GM23338 (cell line): ENCODE results near the gene UCMA. TPM values are rescaled to one million over a fixed set of nuclear protein-coding genes. Genes with fewer than 3 reads are reported as not detected.

ENCODE experiments used
- ATAC-seq: fragments of 200-7000 bp; cut with Tn5 transposase; 3 replicates; pipeline ENCODE4 v1.9.1; 2020
- DNase-seq: peaks from one replicate; pipeline ENCODE4 v3.0.0-alpha.2; 2015; ENCODE audit warnings: low spot score
- H2AFZ ChIP-seq: fragments of 200-600 bp; sonication (generic); 2 replicates; pipeline ENCODE4 v1.8.0; 2016; ENCODE audit warnings: antibody characterized with exemption, mild to moderate bottlenecking, moderate library complexity
- H3F3A ChIP-seq: fragments of 200-600 bp; sonication (generic); replicated peaks from 2 replicates; pipeline ENCODE4 v1.8.0; 2017; ENCODE audit warnings: antibody characterized with exemption, mixed run types, low read depth
- H3K27ac ChIP-seq: fragments of 200-600 bp; sonication (generic); 2 replicates; pipeline ENCODE4 v1.6.1; 2016; ENCODE audit warnings: low read depth
- H3K27me3 ChIP-seq: fragments of 200-600 bp; sonication (generic); 2 replicates; pipeline ENCODE4 v1.8.0; 2016; ENCODE audit warnings: mild to moderate bottlenecking, mixed run types, moderate library complexity; ENCODE audit not compliant: insufficient read depth
- H3K36me3 ChIP-seq: fragments of 200-600 bp; sonication (generic); 2 replicates; pipeline ENCODE4 v1.8.0; 2016; ENCODE audit warnings: mild to moderate bottlenecking; ENCODE audit not compliant: insufficient read depth
- H3K4me1 ChIP-seq: fragments of 200-600 bp; sonication (generic); 2 replicates; pipeline ENCODE4 v1.8.0; 2016; ENCODE audit warnings: mild to moderate bottlenecking, moderate library complexity; ENCODE audit not compliant: insufficient read depth
- H3K4me2 ChIP-seq: fragments of 200-600 bp; sonication (generic); 2 replicates; pipeline ENCODE4 v1.7.1; 2017; ENCODE audit warnings: mixed run types
- H3K4me3 ChIP-seq: fragments of 200-600 bp; sonication (generic); 2 replicates; pipeline ENCODE4 v1.6.1; 2016; ENCODE audit warnings: mixed run types
- H3K79me2 ChIP-seq: fragments of 200-600 bp; sonication (generic); replicated peaks from 2 replicates; pipeline ENCODE4 v1.8.0; 2017; ENCODE audit warnings: mild to moderate bottlenecking; ENCODE audit not compliant: insufficient read depth
- H3K9me2 ChIP-seq: fragments of 200-600 bp; sonication (generic); 2 replicates; pipeline ENCODE4 v1.8.0; 2017; ENCODE audit not compliant: insufficient read depth
- H4K20me1 ChIP-seq: fragments of 200-600 bp; sonication (generic); replicated peaks from 2 replicates; pipeline ENCODE4 v1.8.0; 2017; ENCODE audit warnings: mild to moderate bottlenecking; ENCODE audit not compliant: insufficient read depth
- H3K27ac Mint-ChIP-seq: 2 replicates; pipeline ENCODE4 v1.8.0; 2020; ENCODE audit warnings: inconsistent platforms, mild to moderate bottlenecking, moderate library complexity, mixed read lengths
- H3K27me3 Mint-ChIP-seq: 3 replicates; pipeline ENCODE4 v1.8.0; 2022; ENCODE audit warnings: low read depth, mild to moderate bottlenecking, moderate library complexity, mixed read lengths, inconsistent platforms; ENCODE audit not compliant: insufficient read depth, poor library complexity
- H3K36me3 Mint-ChIP-seq: 3 replicates; pipeline ENCODE4 v1.8.0; 2021; ENCODE audit warnings: low read depth, mild to moderate bottlenecking, inconsistent platforms, moderate library complexity, mixed read lengths
- H3K4me1 Mint-ChIP-seq: 3 replicates; pipeline ENCODE4 v1.8.0; 2020; ENCODE audit warnings: mild to moderate bottlenecking, inconsistent platforms, mixed read lengths
- H3K4me3 Mint-ChIP-seq: 3 replicates; pipeline ENCODE4 v1.8.0; 2021; ENCODE audit warnings: moderate library complexity, mild to moderate bottlenecking, inconsistent platforms, mixed read lengths
- H3K9me3 Mint-ChIP-seq: 3 replicates; pipeline ENCODE4 v1.8.0; 2020; ENCODE audit warnings: moderate library complexity, mild to moderate bottlenecking, inconsistent platforms, mixed read lengths
- CREB1 ChIP-seq: fragments of 250-450 bp; sonication (Bioruptor Pico); IDR thresholded peaks from 2 replicates; pipeline ENCODE4 v1.5.0; 2020; ENCODE audit warnings: low read depth, mild to moderate bottlenecking, moderate library complexity
- EZH2 ChIP-seq: fragments of 200-600 bp; sonication (generic); IDR thresholded peaks from one replicate; pipeline ENCODE4 v1.8.0; 2017; ENCODE audit warnings: antibody characterized with exemption, mild to moderate bottlenecking, low read depth; ENCODE audit not compliant: unreplicated experiment
- EZH2phosphoT487 ChIP-seq: fragments of 200-600 bp; sonication (generic); IDR thresholded peaks from one replicate; pipeline ENCODE4 v1.8.1; 2018; ENCODE audit warnings: antibody characterized with exemption; ENCODE audit not compliant: unreplicated experiment
- JUNB ChIP-seq: IDR thresholded peaks from one replicate; pipeline ENCODE4 v1.6.1; 2016; ENCODE audit warnings: antibody characterized with exemption; ENCODE audit not compliant: unreplicated experiment
- POLR2AphosphoS5 ChIP-seq: IDR thresholded peaks from 2 replicates; pipeline ENCODE4 v1.6.1; 2016; ENCODE audit warnings: antibody characterized with exemption, low read depth
- STAT1 ChIP-seq: IDR thresholded peaks from one replicate; pipeline ENCODE4 v1.6.1; 2016; ENCODE audit warnings: antibody characterized with exemption; ENCODE audit not compliant: unreplicated experiment
- ZNF114 ChIP-seq: fragments of 250-450 bp; sonication (Bioruptor Pico); IDR thresholded peaks from 2 replicates; pipeline ENCODE4 v1.5.0; 2020; ENCODE audit warnings: mild to moderate bottlenecking, moderate library complexity
- ZNF331 ChIP-seq: fragments of 250-450 bp; sonication (Bioruptor Pico); IDR thresholded peaks from 2 replicates; pipeline ENCODE4 v1.5.0; 2020; ENCODE audit warnings: low read depth, mild to moderate bottlenecking, moderate library complexity
- polyA plus RNA-seq: library from polyadenylated mRNA; unstranded; fragments of >200 nt; fragmentation: Nextera tagmentation; extraction: Ambion mirVana; gene quantifications from 2 replicates; pipeline ENCODE4 v1.2.1, GENCODE V29; 2016
- total RNA-seq: library from RNA; depleted of rRNA; stranded (reverse); fragments of >200 nt; shearing (Covaris generic); gene quantifications from 2 replicates; pipeline ENCODE4 v1.2.3, GENCODE V29; 2014
- TF ChIP-seq, protein P1 (sequence below), 2 experiments: fragments of 200-600 bp in 1 of 2; sonication (generic) in 1 of 2; conservative IDR thresholded peaks; 2 replicates each; pipeline versions ENCODE4 v1.5.1 to v1.6.1; 2016 to 2017; ENCODE audit warnings: antibody characterized with exemption in 2 of 2, low read depth in 2 of 2, mild to moderate bottlenecking in 2 of 2, moderate library complexity in 1 of 2
- TF ChIP-seq, protein P2 (sequence below): IDR thresholded peaks from 2 replicates; pipeline ENCODE4 v1.6.1; 2016; ENCODE audit warnings: antibody characterized with exemption
- TF ChIP-seq, protein P3 (sequence below): IDR thresholded peaks from one replicate; pipeline ENCODE4 v1.6.1; 2018; ENCODE audit warnings: antibody characterized with exemption; ENCODE audit not compliant: unreplicated experiment

The UCMA gene
- total and polyA plus RNA-seq, 2 experiments from 2014 or later, result 12.7 to 16.7 TPM

DNA sequence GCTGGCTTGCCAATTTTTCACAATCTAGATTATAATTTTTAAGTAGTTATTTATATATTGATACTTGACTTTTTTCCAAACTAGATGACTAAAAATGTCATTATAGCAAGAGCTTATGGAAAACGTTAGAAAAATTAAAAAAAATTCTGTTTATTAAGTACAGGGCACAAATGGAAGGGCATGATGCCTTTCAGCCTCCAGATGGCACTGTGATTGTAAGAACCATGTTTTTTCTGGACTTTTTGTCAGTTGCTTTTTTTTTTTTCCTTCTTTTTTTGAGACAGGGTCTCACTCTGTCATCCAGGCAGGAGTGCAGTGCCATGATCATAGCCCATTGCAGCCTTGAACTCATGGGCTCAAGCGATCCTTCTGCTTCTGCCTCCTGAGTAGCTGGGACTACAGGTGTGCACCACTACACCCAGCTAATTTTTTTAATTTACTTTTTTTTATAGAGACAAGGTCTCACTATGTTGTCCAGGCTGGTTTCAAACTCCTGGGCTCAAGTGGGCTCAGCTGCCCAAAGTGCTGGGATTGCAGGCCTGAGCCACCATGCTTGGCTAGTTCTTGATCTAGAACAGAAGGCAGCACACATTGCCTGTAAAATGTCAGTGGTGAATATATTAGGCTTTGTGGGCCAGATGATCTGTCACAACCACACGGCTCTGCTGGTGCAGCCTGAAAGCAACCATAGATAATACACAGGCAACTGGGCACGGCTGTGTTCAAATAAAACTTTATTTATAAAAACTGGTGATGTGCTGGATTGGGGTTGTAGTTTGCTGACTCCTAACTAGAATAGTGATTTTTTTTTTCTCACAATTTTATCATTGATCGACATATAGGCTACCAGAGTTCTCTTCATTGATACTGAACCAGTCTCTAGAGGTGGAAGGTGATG is 27.4 kb downstream of the UCMA start:
- peaks cover 1% of the 10 kb centered on the region for H3K27me3 Mint-ChIP-seq
- peaks cover 9% of the 10 kb centered on the region; the same call in 2 of the 3 replicates for H3K4me1 Mint-ChIP-seq
- peaks cover 93% of the 10 kb centered on the region for H3K36me3 Mint-ChIP-seq
- Histone ChIP-seq H3K4me3 (no peak overlapping the region), H3F3A (0 out of 2 replicates have a peak, but pooled peaks cover 13% of the 10 kb centered on the region), H3K27me3 (no peaks in the 10 kb centered on the region), H3K4me1 (no peaks in the 10 kb centered on the region; the same call in 1 of the 2 replicates), H3K4me2 (no peak overlapping the region), H2AFZ (no peak overlapping the region), H3K36me3 (peaks cover 51% of the 10 kb centered on the region), H3K27ac (no peak overlapping the region), H3K79me2 (no peaks in the 10 kb centered on the region), H3K9me2 (no peaks in the 10 kb centered on the region), H4K20me1 (peaks cover 10% of the 10 kb centered on the region)
- ATAC-seq (no peak), DNase-seq (peak; percentile 58)
- TF ChIP-seq, protein P1, sequence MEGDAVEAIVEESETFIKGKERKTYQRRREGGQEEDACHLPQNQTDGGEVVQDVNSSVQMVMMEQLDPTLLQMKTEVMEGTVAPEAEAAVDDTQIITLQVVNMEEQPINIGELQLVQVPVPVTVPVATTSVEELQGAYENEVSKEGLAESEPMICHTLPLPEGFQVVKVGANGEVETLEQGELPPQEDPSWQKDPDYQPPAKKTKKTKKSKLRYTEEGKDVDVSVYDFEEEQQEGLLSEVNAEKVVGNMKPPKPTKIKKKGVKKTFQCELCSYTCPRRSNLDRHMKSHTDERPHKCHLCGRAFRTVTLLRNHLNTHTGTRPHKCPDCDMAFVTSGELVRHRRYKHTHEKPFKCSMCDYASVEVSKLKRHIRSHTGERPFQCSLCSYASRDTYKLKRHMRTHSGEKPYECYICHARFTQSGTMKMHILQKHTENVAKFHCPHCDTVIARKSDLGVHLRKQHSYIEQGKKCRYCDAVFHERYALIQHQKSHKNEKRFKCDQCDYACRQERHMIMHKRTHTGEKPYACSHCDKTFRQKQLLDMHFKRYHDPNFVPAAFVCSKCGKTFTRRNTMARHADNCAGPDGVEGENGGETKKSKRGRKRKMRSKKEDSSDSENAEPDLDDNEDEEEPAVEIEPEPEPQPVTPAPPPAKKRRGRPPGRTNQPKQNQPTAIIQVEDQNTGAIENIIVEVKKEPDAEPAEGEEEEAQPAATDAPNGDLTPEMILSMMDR (conservative IDR thresholded peaks at IDR 0.05; ENCODE audit: low read depth in 2 of 2), result peak; percentile 66 to 72
- no peak for TF ChIP-seq EZH2
- H3K9me3 Mint-ChIP-seq, result 0 out of 3 replicates have a peak, but pooled peaks cover 2% of the 10 kb centered on the region
- H3K27ac Mint-ChIP-seq, result no peak overlapping the region
- H3K4me3 Mint-ChIP-seq, result no peak overlapping the region

DNA sequence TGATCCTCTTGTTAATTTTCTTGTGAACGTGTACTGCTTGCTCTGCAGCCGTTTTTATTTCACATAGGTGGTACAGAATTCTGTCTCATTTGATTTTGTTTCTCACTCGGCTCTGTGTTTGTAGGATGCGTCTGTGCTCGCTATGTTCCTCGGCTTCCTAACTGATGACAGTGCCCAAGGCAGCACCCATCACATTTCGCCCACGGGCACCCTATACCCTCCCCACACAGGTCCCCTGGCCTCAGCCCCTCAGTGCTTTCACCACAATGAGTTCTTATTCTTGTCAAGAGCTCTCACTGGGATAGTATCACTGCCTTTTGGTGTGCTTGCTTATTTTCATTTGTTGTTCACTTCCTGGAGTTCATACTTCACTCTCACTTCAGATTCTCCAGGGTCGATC is 28.1 kb downstream of the UCMA start:
- Mint-ChIP-seq H3K27me3 (peaks cover 1% of the 10 kb centered on the region), H3K36me3 (peaks cover 93% of the 10 kb centered on the region), H3K4me3 (no peak overlapping the region), H3K27ac (no peak overlapping the region), H3K9me3 (0 out of 3 replicates have a peak, but pooled peaks cover 2% of the 10 kb centered on the region), H3K4me1 (peaks cover 9% of the 10 kb centered on the region; the same call in 2 of the 3 replicates)
- H3K79me2 ChIP-seq, result no peaks in the 10 kb centered on the region
- 0 out of 2 replicates have a peak, but pooled peaks cover 13% of the 10 kb centered on the region for H3F3A ChIP-seq
- peaks cover 52% of the 10 kb centered on the region for H3K36me3 ChIP-seq
- no peak overlapping the region for H3K4me2 ChIP-seq
- H3K9me2 ChIP-seq, result no peaks in the 10 kb centered on the region
- no peak overlapping the region for H2AFZ ChIP-seq
- H3K4me3 ChIP-seq, result no peak overlapping the region
- H3K27ac ChIP-seq, result peak overlapping the region; percentile 39; the same call in 1 of the 2 replicates
- DNase-seq, result no peak
- no peaks in the 10 kb centered on the region for H3K27me3 ChIP-seq
- H3K4me1 ChIP-seq, result no peaks in the 10 kb centered on the region; the same call in 1 of the 2 replicates
- H4K20me1 ChIP-seq, result peaks cover 12% of the 10 kb centered on the region
- ATAC-seq, result no peak
- TF ChIP-seq EZH2phosphoT487, result no peak
- no peak for TF ChIP-seq POLR2AphosphoS5
- TF ChIP-seq, protein P2, sequence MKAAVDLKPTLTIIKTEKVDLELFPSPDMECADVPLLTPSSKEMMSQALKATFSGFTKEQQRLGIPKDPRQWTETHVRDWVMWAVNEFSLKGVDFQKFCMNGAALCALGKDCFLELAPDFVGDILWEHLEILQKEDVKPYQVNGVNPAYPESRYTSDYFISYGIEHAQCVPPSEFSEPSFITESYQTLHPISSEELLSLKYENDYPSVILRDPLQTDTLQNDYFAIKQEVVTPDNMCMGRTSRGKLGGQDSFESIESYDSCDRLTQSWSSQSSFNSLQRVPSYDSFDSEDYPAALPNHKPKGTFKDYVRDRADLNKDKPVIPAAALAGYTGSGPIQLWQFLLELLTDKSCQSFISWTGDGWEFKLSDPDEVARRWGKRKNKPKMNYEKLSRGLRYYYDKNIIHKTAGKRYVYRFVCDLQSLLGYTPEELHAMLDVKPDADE, result no peak
- no peak for TF ChIP-seq JUNB
- no peak for TF ChIP-seq STAT1
- TF ChIP-seq CREB1 (CRISPR knock-in tag), result no peak
- no peak for TF ChIP-seq EZH2
- TF ChIP-seq, protein P3, sequence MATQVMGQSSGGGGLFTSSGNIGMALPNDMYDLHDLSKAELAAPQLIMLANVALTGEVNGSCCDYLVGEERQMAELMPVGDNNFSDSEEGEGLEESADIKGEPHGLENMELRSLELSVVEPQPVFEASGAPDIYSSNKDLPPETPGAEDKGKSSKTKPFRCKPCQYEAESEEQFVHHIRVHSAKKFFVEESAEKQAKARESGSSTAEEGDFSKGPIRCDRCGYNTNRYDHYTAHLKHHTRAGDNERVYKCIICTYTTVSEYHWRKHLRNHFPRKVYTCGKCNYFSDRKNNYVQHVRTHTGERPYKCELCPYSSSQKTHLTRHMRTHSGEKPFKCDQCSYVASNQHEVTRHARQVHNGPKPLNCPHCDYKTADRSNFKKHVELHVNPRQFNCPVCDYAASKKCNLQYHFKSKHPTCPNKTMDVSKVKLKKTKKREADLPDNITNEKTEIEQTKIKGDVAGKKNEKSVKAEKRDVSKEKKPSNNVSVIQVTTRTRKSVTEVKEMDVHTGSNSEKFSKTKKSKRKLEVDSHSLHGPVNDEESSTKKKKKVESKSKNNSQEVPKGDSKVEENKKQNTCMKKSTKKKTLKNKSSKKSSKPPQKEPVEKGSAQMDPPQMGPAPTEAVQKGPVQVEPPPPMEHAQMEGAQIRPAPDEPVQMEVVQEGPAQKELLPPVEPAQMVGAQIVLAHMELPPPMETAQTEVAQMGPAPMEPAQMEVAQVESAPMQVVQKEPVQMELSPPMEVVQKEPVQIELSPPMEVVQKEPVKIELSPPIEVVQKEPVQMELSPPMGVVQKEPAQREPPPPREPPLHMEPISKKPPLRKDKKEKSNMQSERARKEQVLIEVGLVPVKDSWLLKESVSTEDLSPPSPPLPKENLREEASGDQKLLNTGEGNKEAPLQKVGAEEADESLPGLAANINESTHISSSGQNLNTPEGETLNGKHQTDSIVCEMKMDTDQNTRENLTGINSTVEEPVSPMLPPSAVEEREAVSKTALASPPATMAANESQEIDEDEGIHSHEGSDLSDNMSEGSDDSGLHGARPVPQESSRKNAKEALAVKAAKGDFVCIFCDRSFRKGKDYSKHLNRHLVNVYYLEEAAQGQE, result no peak
- TF ChIP-seq, protein P1 (conservative IDR thresholded peaks at IDR 0.05; ENCODE audit: low read depth in 2 of 2), result no peak
- no peak for TF ChIP-seq ZNF114 (CRISPR knock-in tag)
- no peak for TF ChIP-seq ZNF331 (CRISPR knock-in tag)
